Bronchial epithelial cell (primary cell): ENCODE data around the gene HPCA. TPM values are rescaled to one million over a fixed set of nuclear protein-coding genes. Genes with fewer than 3 reads are reported as not detected.

ENCODE experiments used
- DNase-seq: peaks from one replicate; pipeline ENCODE4 v3.0.0-alpha.2; 2010; ENCODE audit warnings: low read depth
- FAIRE-seq: peaks from 2 replicates; lab custom pipeline; 2011; peaks lifted over from hg19 to GRCh38; lab: Jason Lieb, UNC
- H3K27me3 ChIP-seq: 2 replicates; pipeline ENCODE4 v1.5.1; 2011; ENCODE audit warnings: low read length; ENCODE audit not compliant: control insufficient read depth, insufficient read depth
- H3K36me3 ChIP-seq: 2 replicates; pipeline ENCODE4 v1.5.1; 2011; ENCODE audit warnings: low read length; ENCODE audit not compliant: control insufficient read depth, insufficient read depth
- H3K4me3 ChIP-seq: 2 replicates; pipeline ENCODE4 v1.5.1; 2011; ENCODE audit warnings: mild to moderate bottlenecking, low read depth, low read length, control low read depth
- total RNA-seq: library from RNA; depleted of rRNA; stranded (reverse); fragments of >200 nt; gene quantifications from 2 replicates; pipeline ENCODE4 v1.2.1, GENCODE V29; 2014
- TF ChIP-seq, protein P1 (sequence below): IDR thresholded peaks from 2 replicates; pipeline ENCODE4 v1.5.1; 2011; ENCODE audit warnings: mild to moderate bottlenecking, moderate library complexity, low read length, control low read depth, inconsistent platforms; ENCODE audit not compliant: insufficient read depth, severe bottlenecking

Gene HPCA
- total RNA-seq, 1 donor from 2014 or later: not detected

DNA sequence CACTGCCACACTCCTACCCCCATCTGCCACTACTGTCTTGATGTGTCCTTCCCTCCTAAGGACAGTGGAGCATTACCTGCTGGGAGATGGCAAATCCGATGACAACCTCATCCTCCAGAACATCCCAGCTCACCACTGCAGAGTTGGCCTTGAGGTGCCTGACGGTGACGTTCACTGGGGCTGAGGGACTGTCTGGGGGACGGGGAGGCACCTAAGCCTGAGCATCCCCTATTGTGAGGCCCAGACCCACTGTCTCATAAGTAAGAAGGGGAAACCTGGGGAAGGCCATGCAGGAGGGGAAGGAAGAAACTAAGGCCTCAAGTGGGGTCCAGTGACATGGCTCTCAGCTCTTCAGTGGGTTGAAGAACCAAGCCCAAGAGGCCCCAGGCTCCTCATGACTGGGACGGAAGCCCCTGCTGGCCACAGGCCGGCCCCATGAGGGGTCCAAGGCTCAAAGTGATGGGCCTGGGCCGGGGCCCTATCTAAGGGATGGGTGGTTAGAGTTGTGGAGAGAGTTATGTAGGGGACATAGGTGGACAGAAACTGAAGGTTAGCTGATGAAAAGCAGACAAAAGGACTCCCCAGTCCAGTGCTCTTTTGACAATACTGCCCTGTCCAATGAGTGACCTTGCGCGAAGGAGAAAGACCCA is 17.4 kb upstream of the HPCA start:
- FAIRE-seq: no peak
- no peak for DNase-seq
- peaks cover 8% of the 10 kb centered on the region for H3K27me3 ChIP-seq
- no peak overlapping the region for H3K4me3 ChIP-seq
- TF ChIP-seq, protein P1, sequence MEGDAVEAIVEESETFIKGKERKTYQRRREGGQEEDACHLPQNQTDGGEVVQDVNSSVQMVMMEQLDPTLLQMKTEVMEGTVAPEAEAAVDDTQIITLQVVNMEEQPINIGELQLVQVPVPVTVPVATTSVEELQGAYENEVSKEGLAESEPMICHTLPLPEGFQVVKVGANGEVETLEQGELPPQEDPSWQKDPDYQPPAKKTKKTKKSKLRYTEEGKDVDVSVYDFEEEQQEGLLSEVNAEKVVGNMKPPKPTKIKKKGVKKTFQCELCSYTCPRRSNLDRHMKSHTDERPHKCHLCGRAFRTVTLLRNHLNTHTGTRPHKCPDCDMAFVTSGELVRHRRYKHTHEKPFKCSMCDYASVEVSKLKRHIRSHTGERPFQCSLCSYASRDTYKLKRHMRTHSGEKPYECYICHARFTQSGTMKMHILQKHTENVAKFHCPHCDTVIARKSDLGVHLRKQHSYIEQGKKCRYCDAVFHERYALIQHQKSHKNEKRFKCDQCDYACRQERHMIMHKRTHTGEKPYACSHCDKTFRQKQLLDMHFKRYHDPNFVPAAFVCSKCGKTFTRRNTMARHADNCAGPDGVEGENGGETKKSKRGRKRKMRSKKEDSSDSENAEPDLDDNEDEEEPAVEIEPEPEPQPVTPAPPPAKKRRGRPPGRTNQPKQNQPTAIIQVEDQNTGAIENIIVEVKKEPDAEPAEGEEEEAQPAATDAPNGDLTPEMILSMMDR: no peak
- H3K36me3 ChIP-seq: peaks cover 1% of the 10 kb centered on the region

DNA sequence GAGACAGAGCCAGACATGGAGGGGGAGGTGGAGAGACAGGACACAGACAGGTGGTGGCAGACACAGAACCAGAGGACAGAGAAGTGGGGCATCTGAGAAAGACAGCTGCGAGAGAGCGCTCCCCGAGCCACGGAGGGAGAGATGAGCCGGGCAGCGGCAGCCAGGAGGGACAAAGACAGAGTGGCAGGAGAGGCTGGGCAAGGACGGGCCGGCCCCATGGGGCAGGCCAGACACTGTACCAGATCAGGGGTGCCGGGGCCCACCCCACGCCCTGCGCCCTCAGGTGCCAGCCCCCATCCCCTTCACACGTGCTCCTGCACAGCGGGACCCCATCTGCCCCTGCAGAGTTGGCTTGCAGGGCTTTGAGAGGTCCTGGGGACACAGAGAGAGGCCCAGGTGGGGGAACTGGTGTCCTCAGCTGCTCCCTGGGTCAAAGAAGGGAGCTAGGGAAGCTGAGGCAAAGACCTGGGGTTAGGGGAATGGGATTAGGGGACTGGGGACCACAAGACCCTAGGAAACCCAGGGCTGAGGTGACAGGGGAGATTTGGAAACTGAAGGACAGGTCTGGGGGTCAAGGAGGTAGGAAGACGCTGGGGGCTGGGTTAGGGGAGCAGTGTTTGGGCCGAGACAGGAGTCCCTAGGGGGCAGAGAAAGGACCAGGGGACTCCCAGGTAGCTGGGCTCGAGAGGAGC is 16.2 kb upstream of the HPCA start:
- Histone ChIP-seq H3K4me3 (no peak overlapping the region), H3K36me3 (no peaks in the 10 kb centered on the region), H3K27me3 (peaks cover 8% of the 10 kb centered on the region)
- DNase-seq (no peak), FAIRE-seq (no peak)
- TF ChIP-seq, protein P1: no peak

DNA sequence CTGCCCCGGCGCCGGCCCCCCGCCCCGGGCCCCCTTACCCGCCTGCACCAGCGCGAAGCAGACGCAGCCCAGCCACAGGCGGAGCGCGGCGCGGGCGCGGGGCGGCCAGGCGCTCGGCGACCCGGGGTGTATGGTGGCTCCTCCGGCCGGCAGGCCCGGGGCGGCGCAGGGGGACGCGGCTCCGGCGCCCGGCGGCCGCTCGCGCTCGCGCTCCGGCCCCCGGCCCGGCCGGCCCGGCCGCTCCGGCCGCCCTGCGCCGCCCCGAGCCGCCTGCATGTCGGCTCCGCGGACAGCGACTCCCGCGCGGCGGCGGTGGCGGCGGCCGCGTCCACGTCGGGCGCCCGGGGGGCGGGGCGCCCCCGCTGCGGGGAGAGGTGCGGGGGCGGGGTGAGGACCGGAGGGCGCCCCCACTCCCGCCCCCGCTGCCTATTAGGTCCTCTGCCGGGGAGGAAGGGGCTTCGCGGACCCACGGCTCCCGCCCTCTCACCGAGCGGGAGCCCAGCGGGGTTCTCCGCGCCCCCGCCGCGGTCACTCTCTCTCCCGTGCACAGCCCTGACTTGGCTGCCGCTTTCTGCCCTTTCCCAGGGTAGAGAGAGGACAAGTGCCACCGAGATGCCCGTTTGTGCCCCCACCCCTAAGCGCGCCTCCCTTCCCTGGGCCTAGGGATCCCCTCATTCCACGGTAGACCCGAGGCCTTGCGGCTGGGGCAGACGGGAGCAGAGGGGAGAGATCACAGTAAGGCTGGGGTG is 15.5 kb upstream of the HPCA start, which contains the start of gene FNDC5:
TSS of gene FNDC5 (minus strand) at position 298 of the 749 bp plus-strand sequence.
- H3K4me3 ChIP-seq: no peak within 1 kb of the TSS
- no peak for FAIRE-seq
- TF ChIP-seq, protein P1: no peak
- H3K36me3 ChIP-seq: no peaks in the 10 kb centered on the region
- peaks cover 8% of the 10 kb centered on the region for H3K27me3 ChIP-seq
- DNase-seq: no peak

DNA sequence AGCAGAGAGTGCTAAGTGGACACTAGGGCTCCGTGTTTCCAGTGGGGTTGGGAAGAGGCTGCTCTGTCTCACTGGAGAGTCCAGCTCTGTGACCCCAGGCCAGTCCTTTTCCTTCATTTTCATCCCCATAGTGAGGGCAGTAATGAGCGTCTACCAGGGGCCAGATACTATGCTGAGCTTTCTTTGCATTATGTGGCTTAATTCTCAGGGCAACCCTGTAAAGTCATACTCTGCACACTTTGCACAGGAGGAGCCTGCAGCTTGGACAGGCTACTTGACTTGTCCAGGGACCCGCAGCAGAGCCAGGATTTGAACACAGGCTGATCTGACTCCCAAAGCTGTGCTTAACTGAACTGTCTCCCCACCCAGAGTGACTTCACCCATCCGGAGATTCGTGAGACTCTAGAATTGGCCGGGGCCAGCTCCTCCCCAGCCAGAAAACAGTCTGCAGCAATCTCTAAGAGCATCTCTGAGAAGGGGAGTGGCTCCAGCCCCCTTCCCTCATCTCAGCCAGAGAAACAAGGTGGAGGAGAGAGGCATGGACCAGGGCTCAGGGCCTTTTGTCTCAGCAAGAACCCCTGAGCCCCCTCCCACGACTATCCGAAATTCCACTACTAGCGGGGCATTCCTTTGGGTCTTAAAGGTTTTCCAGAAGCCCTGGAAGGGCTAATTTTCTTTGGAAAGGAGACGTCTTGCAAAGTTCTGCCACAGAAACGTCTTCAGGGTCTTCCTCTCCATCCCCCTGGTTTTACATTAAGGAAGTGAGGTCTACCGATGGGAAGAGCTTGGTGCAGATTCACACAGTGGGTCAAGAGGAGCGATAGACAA is 14.7 kb upstream of the HPCA start:
- DNase-seq: no peak
- TF ChIP-seq, protein P1: no peak
- peaks cover 8% of the 10 kb centered on the region for H3K27me3 ChIP-seq
- no peak overlapping the region for H3K4me3 ChIP-seq
- no peaks in the 10 kb centered on the region for H3K36me3 ChIP-seq
- FAIRE-seq: no peak

DNA sequence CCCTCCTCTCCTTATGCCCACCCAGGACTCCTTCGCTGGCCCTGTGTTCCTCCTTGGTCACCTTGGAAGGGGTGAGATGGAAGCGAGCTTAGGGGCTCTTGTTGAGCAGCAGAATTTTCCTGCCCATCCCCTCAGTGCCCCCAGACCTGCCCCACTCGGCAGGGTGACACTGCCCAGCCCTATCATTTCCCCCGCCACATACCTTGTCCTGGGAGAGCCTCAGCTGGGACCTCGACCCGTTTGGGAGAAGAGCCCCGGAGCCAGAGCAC is 14.2 kb upstream of the HPCA start:
- H3K4me3 ChIP-seq: no peak overlapping the region
- H3K27me3 ChIP-seq: peaks cover 8% of the 10 kb centered on the region
- no peak for FAIRE-seq

More for the DNA sequence above, 14.2 kb upstream of the HPCA start:
- no peaks in the 10 kb centered on the region for H3K36me3 ChIP-seq
- TF ChIP-seq, protein P1: no peak
- DNase-seq: no peak
